ENCODE data around the gene DHRSX. TPM values are rescaled to one million over a fixed set of nuclear protein-coding genes. Genes with fewer than 3 reads are reported as not detected.
"Not testable (repeated sequence)": the region's sequence is repeated elsewhere in the genome, so short reads cannot be mapped to it uniquely, and the experiment has no call there.

The DHRSX gene
- total RNA-seq, 1 donor from 2014 or later, result 34.2 TPM

- DNase-seq (ENCODE audit: extremely low spot score, unreplicated experiment), result no peak
- no peaks in the 10 kb centered on the region for H3K27me3 Mint-ChIP-seq
- no peaks in the 10 kb centered on the region for H3K4me1 Mint-ChIP-seq (ENCODE audit: unreplicated experiment)
- peaks cover 18% of the 10 kb centered on the region for H3K9me3 Mint-ChIP-seq
- no peak overlapping the region for H3K27ac Mint-ChIP-seq
- peaks cover 37% of the 10 kb centered on the region for H3K36me3 Mint-ChIP-seq
- no peak for TF ChIP-seq CTCF (conservative IDR thresholded peaks at IDR 0.05)
- no peak overlapping the region for H3K4me3 Mint-ChIP-seq
Observed at GRCh38 chrX:2224597-2225235, 276.1 kb downstream of the DHRSX start.

GRCh38 chrX:2224161-2224560 is 276.6 kb downstream of the DHRSX start:
- H3K27me3 Mint-ChIP-seq, result no peaks in the 10 kb centered on the region
- no peak for TF ChIP-seq CTCF (conservative IDR thresholded peaks at IDR 0.05)
- peaks cover 38% of the 10 kb centered on the region for H3K36me3 Mint-ChIP-seq
- H3K9me3 Mint-ChIP-seq, result peaks cover 18% of the 10 kb centered on the region
- H3K4me1 Mint-ChIP-seq (ENCODE audit: unreplicated experiment), result no peaks in the 10 kb centered on the region
- H3K4me3 Mint-ChIP-seq, result no peak overlapping the region
- H3K27ac Mint-ChIP-seq, result no peak overlapping the region
- no peak for DNase-seq (ENCODE audit: extremely low spot score, unreplicated experiment)

- Mint-ChIP-seq H3K27ac (no peak overlapping the region), H3K4me3 (no peak overlapping the region), H3K4me1 (ENCODE audit: unreplicated experiment) (no peaks in the 10 kb centered on the region), H3K27me3 (no peaks in the 10 kb centered on the region), H3K9me3 (peaks cover 18% of the 10 kb centered on the region), H3K36me3 (peaks cover 41% of the 10 kb centered on the region)
- no peak for TF ChIP-seq CTCF (conservative IDR thresholded peaks at IDR 0.05)
- DNase-seq (ENCODE audit: extremely low spot score, unreplicated experiment), result no peak
Observed at GRCh38 chrX:2220829-2221567, 279.8 kb downstream of the DHRSX start.

GRCh38 chrX:2220296-2220695 is 280.5 kb downstream of the DHRSX start:
- DNase-seq (ENCODE audit: extremely low spot score, unreplicated experiment), result no peak
- H3K36me3 Mint-ChIP-seq, result peaks cover 38% of the 10 kb centered on the region
- TF ChIP-seq CTCF (conservative IDR thresholded peaks at IDR 0.05), result no peak
- no peaks in the 10 kb centered on the region for H3K4me1 Mint-ChIP-seq (ENCODE audit: unreplicated experiment)
- H3K27ac Mint-ChIP-seq, result no peak overlapping the region
- H3K4me3 Mint-ChIP-seq, result no peak overlapping the region
- peaks cover 18% of the 10 kb centered on the region for H3K9me3 Mint-ChIP-seq
- no peaks in the 10 kb centered on the region for H3K27me3 Mint-ChIP-seq

- H3K27me3 Mint-ChIP-seq; H3K9me3 Mint-ChIP-seq; H3K4me3 Mint-ChIP-seq; H3K4me1 Mint-ChIP-seq (ENCODE audit: unreplicated experiment); H3K27ac Mint-ChIP-seq; DNase-seq (ENCODE audit: extremely low spot score, unreplicated experiment): not testable (repeated sequence)
- H3K36me3 Mint-ChIP-seq, result peaks cover 11% of the 10 kb centered on the region
Observed at GRCh38 chrX:2214138-2214823, 286.5 kb downstream of the DHRSX start.

- not testable (repeated sequence) for H3K4me1 Mint-ChIP-seq (ENCODE audit: unreplicated experiment); DNase-seq (ENCODE audit: extremely low spot score, unreplicated experiment); H3K9me3 Mint-ChIP-seq; H3K36me3 Mint-ChIP-seq; H3K4me3 Mint-ChIP-seq; H3K27me3 Mint-ChIP-seq; H3K27ac Mint-ChIP-seq
Observed at GRCh38 chrX:2211667-2212066, 289.1 kb downstream of the DHRSX start.
